Psoas muscle (tissue), 8 donors: ENCODE data around the gene C10orf62. TPM values are rescaled to one million over a fixed set of nuclear protein-coding genes. Genes with fewer than 3 reads are reported as not detected.

Experiments used
- ATAC-seq, 4 donors: fragments of 200-7000 bp; cut with Tn5 transposase; one replicate each; pipeline ENCODE4 v1.9.1; 2020; ENCODE audit warnings: moderate library complexity in 3 of 4, mild to moderate bottlenecking in 2 of 4
- DNase-seq, 2 donors: peaks; one replicate each; pipeline ENCODE4 v3.0.0-alpha.2; 2020
- H3K27ac ChIP-seq: fragments of 200-600 bp; one replicate; pipeline ENCODE4 v1.8.0; 2022
- H3K27me3 ChIP-seq, 3 donors: fragments of 200-600 bp in 1 of 3; one replicate each; pipeline versions ENCODE4 v1.6.1 to v1.8.0; 2013 to 2022; ENCODE audit warnings: low read length in 2 of 3, mild to moderate bottlenecking in 2 of 3, moderate library complexity in 1 of 3; ENCODE audit not compliant: insufficient read depth in 3 of 3
- H3K36me3 ChIP-seq, 2 donors: fragments of 200-600 bp in 1 of 2; one replicate each; pipeline versions ENCODE4 v1.6.1 to v1.8.0; 2013 to 2022; ENCODE audit warnings: low read depth in 1 of 2, mild to moderate bottlenecking in 1 of 2, moderate library complexity in 1 of 2; ENCODE audit not compliant: insufficient read depth in 1 of 2
- H3K4me1 ChIP-seq: fragments of 200-600 bp; one replicate; pipeline ENCODE4 v1.8.0; 2022
- H3K4me3 ChIP-seq: fragments of 200-600 bp; one replicate; pipeline ENCODE4 v1.8.0; 2022; ENCODE audit warnings: mild to moderate bottlenecking
- H3K9me3 ChIP-seq: fragments of 200-600 bp; one replicate; pipeline ENCODE4 v1.8.0; 2022
- WGBS, 3 donors: extraction: QIAGEN DNeasy Blood & Tissue Kit; methylation state at CpG; one replicate each; pipeline versions ENCODE4 v1.1.6 to v1.1.7; 2013; 5-methylcytosine and 5-hydroxymethylcytosine counted together
- intact Hi-C, 2 donors: fragments of 100-400 bp; cut with DNase I; formaldehyde crosslinking; loops; one replicate each; pipeline versions ENCODE4 v1.11.0 to v1.14.2; 2022
- polyA plus RNA-seq, 3 donors: library from polyadenylated mRNA; stranded (reverse); fragments of 200-250 nt; gene quantifications; one replicate each; pipeline ENCODE4 v1.2.3, GENCODE V29; 2013
- total RNA-seq, 4 donors: library from RNA; stranded (reverse); fragmentation: NEBNext Ultra II Directional in 2 of 4; extraction: Animal tissue kit (Norgen Biotek cat#: 25700) in 2 of 4; gene quantifications; one replicate each; pipeline versions ENCODE4 v1.2.1 to v1.2.4, GENCODE V29; 2021 to 2023
- TF ChIP-seq, protein P1 (sequence below): fragments of 200-600 bp; IDR thresholded peaks from one replicate; pipeline ENCODE4 v1.8.0; 2022; ENCODE audit warnings: antibody characterized with exemption
- donor health status: healthy with polysubstance abuse.
- donor health status: DM: no; HTN: no; CAD: no; lungs with moderate emphysema.
- donor health status: Bipolar disorder and iron deficiency.
- donor health status: healthy.
- donor health status: DM: yes; HTN: yes; CAD: no.
- donor health status: DM: no; HTN: no; CAD: no.
- donor health status: DM: no; HTN: no; CAD: no.
- donor health status: DM: yes; HTN: yes; CAD: no.

The C10orf62 gene
- total and polyA plus RNA-seq, 7 donors: 0.12 to 1.1 (median 0.56) TPM; not detected in 2

DNA sequence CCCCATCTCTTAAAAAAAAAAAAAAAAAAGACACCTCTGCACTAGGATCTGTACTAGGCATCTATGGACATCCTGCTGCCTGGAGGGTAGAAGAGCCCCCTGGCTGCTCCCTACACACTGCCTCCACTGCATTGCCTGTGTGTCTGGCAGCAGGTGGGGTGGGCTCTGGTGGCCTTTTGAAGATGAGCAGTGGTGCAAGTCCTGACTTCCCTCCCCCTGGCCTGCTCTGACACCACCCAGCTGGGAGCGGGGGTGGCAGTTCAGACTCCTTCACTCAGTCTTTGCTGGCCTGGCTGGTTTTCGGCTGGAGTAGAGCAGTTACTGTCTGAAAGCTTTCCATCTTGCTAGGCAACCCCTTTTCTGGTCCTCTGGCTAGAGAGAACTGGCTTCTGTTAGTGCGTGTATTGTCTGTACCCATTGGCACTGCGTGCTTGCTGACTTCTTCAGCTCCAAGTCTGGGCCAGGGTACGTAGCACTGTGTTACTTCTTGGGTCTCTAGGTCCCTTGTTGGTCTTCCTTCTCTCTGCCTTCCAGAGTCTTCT, 17.6 kb downstream of the C10orf62 start:
- intact Hi-C loops: loop anchor here in 1 of 2 donors (5.0 kb wide), 1 partner anchor 35 kb away; the partner anchor contains the start of gene ANKRD2
- no peak overlapping the region for H3K27ac ChIP-seq

DNA sequence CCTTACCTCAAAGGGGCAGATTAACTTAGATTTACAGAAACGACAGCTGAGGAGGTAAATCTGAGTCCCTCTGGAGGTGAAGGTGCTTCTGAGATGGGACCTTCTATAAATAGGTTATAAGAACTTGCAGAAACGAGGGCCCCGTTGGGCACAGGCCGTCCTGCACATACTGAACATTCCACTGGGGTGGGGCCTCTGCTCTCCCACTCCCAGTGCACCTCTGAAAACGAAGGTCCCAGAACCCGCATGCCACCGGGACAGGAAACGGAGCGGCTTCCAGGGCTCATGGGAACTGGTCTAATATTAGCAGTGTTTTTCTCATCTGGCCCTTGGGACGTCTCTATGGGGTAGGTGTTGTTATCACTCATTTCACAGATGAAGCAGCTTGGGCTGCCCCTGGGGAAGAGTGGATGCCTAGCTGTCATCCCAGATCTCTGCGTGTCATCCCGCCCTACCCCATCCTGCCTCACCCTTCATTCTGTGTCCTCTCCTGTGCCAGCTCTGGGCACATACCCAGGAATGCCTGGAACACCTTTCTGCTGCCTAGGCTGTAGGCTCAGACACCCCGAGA, 19.6 kb downstream of the C10orf62 start:
- peak; percentile 70 to 90 (median 85) for ATAC-seq
- 22 to 28% (median 26%) methylated on average over 13 of the region's 13 CpGs for WGBS, 3 donors
- Histone ChIP-seq H3K4me1 (peaks cover 41% of the 10 kb centered on the region), H3K9me3 (no peaks in the 10 kb centered on the region), H3K4me3 (peak overlapping the region; percentile 8), H3K27ac (peak overlapping the region; percentile 83), H3K36me3 (no peaks in the 10 kb centered on the region), H3K27me3 (no peaks in the 10 kb centered on the region)
- peak; percentile 79 to 91 for DNase-seq
- intact Hi-C loops: loop anchor here in 1 of 2 donors (5.0 kb wide), 1 partner anchor 37 kb away; the partner anchor contains the start of gene ANKRD2
- TF ChIP-seq, protein P1, sequence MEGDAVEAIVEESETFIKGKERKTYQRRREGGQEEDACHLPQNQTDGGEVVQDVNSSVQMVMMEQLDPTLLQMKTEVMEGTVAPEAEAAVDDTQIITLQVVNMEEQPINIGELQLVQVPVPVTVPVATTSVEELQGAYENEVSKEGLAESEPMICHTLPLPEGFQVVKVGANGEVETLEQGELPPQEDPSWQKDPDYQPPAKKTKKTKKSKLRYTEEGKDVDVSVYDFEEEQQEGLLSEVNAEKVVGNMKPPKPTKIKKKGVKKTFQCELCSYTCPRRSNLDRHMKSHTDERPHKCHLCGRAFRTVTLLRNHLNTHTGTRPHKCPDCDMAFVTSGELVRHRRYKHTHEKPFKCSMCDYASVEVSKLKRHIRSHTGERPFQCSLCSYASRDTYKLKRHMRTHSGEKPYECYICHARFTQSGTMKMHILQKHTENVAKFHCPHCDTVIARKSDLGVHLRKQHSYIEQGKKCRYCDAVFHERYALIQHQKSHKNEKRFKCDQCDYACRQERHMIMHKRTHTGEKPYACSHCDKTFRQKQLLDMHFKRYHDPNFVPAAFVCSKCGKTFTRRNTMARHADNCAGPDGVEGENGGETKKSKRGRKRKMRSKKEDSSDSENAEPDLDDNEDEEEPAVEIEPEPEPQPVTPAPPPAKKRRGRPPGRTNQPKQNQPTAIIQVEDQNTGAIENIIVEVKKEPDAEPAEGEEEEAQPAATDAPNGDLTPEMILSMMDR: no peak

More for the DNA sequence above, 17.6 kb downstream of the C10orf62 start:
- ATAC-seq: no peak
- H3K4me3 ChIP-seq: no peak overlapping the region
- no peaks in the 10 kb centered on the region for H3K9me3 ChIP-seq
- H3K36me3 ChIP-seq: no peaks in the 10 kb centered on the region
- H3K27me3 ChIP-seq: no peaks in the 10 kb centered on the region
- 88 to 96% (median 93%) methylated on average over 5 of the region's 5 CpGs for WGBS, 3 donors
- H3K4me1 ChIP-seq: peaks cover 46% of the 10 kb centered on the region
- no peak for DNase-seq
- TF ChIP-seq, protein P1: no peak

DNA sequence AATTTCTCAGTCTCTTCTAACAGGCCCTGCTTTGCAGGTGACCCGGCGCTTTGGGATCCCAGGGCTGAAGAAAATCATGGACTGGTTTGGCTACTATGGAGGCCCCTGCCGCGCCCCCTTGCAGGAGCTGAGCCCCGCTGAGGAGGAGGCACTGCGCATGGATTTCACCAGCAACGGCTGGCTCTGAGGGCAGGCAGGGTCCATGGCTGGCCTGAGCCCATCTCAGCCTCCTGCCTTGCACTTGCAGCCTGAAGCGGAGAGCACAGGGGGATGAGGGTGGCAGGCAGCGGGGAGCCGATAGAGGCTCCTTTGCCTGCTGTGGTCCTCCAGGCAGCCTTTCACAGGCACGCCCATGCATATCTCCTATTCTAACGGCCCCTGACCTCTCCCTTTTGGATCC, 22.0 kb downstream of the C10orf62 start:
- WGBS, 3 donors: 87 to 92% (median 92%) methylated on average over 12 of the region's 12 CpGs
- TF ChIP-seq, protein P1: no peak
- H3K4me1 ChIP-seq: peaks cover 41% of the 10 kb centered on the region
- DNase-seq (no peak), ATAC-seq (no peak)
- no peaks in the 10 kb centered on the region for H3K9me3 ChIP-seq
- no peak overlapping the region for H3K4me3 ChIP-seq
- H3K36me3 ChIP-seq: no peaks in the 10 kb centered on the region
- intact Hi-C loops: loop anchor here (5.0 to 10.0 kb wide), 2 partner anchors 144 to 207 kb away; partner anchors contain the start of gene RRP12 (in 1 of the 2)
- peak overlapping the region; percentile 83 for H3K27ac ChIP-seq
- no peaks in the 10 kb centered on the region for H3K27me3 ChIP-seq

DNA sequence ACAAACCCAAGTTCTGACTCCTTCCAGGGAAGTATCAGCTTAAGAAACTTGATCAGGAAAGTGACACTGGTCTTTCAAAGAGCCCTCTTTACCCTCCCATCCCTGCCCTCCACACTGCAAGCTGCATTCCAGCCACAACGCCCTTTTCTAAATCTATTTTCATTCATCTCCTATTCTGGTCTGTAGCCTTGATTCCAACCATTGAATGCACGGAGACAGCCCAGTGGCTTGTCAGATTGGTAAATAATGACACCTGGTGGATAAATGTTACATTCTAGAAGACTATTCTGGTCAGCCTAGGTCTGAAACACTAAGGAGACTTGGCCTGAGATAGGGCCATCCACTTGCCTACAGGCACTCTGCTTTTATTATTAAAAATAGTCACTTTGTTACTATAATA, 22.9 kb downstream of the C10orf62 start:
- DNase-seq (no peak), ATAC-seq (peak; percentile 61 to 88 (median 70))
- Histone ChIP-seq H3K4me3 (no peak overlapping the region), H3K9me3 (no peaks in the 10 kb centered on the region), H3K27ac (peak overlapping the region; percentile 83), H3K36me3 (no peaks in the 10 kb centered on the region), H3K4me1 (peaks cover 41% of the 10 kb centered on the region), H3K27me3 (no peaks in the 10 kb centered on the region)
- 5 to 13% (median 11%) methylated on average over 2 of the region's 2 CpGs for WGBS, 3 donors
- intact Hi-C loops: loop anchor here (1.0 to 10.0 kb wide), 4 partner anchors 40 to 208 kb away; partner anchors contain the start of genes ANKRD2 (in 1 of the 2) and RRP12 (in 1 of the 2)
- TF ChIP-seq, protein P1: peak; percentile 62
